Breast epithelium (tissue), 4 donors: ENCODE results near the gene LDLRAD3. TPM values are rescaled to one million over a fixed set of nuclear protein-coding genes. Genes with fewer than 3 reads are reported as not detected.

Experiments used
- DNase-seq, 2 donors: peaks; one replicate each; pipeline ENCODE4 v3.0.0-alpha.2; 2019; ENCODE audit warnings: low spot score in 2 of 2
- H3K27ac ChIP-seq, 2 donors: fragments of 200-600 bp; sonication (generic) in 1 of 2; one replicate each; pipeline ENCODE4 v1.5.1; 2016 to 2019; ENCODE audit warnings: mild to moderate bottlenecking in 1 of 2
- H3K27me3 ChIP-seq, 2 donors: fragments of 200-600 bp; sonication (generic) in 1 of 2; one replicate each; pipeline versions ENCODE4 v1.5.1 to v1.6.0; 2017 to 2019; ENCODE audit warnings: control low read depth in 1 of 2, mild to moderate bottlenecking in 1 of 2
- H3K36me3 ChIP-seq: fragments of 200-600 bp; one replicate; pipeline ENCODE4 v1.5.1; 2019
- H3K4me1 ChIP-seq, 2 donors: fragments of 200-600 bp; sonication (generic); one replicate each; pipeline ENCODE4 v1.5.1; 2016 to 2019; ENCODE audit warnings: control low read depth in 1 of 2
- H3K4me3 ChIP-seq, 3 donors: fragments of 200-600 bp; sonication (generic); 1 replicate in 2 of 3; 2 replicates in 1 of 3; pipeline ENCODE4 v1.5.1; 2016 to 2019; ENCODE audit warnings: mild to moderate bottlenecking in 3 of 3, moderate library complexity in 2 of 3
- H3K9me3 ChIP-seq, 2 donors: fragments of 200-600 bp; sonication (generic) in 1 of 2; one replicate each; pipeline ENCODE4 v1.5.1; 2016 to 2019; ENCODE audit warnings: control low read depth in 1 of 2
- POLR2A ChIP-seq: fragments of 450-650 bp; IDR thresholded peaks from one replicate; pipeline ENCODE4 v1.6.1; 2016; ENCODE audit warnings: antibody characterized with exemption, mild to moderate bottlenecking, moderate library complexity
- POLR2AphosphoS5 ChIP-seq, 3 donors: sonication (generic); formaldehyde crosslinking; IDR thresholded peaks; one replicate each; pipeline ENCODE4 v1.6.1; 2017; ENCODE audit warnings: antibody characterized with exemption in 3 of 3
- intact Hi-C: fragments of 100-400 bp; cut with DNase I; formaldehyde crosslinking; loops from one replicate; pipeline ENCODE4 v1.15.1; 2023; ENCODE audit warnings: low total_unique reads
- total RNA-seq, 3 donors: library from RNA; depleted of rRNA; stranded (reverse); fragments of >200 nt; gene quantifications; one replicate each; pipeline ENCODE4 v1.1.0, GENCODE V29; 2016
- TF ChIP-seq, protein P1 (sequence below), 3 donors: fragments of 450-650 bp; IDR thresholded peaks; one replicate each; pipeline ENCODE4 v1.5.1; 2016 to 2017; ENCODE audit warnings: antibody characterized with exemption in 3 of 3, mild to moderate bottlenecking in 3 of 3, moderate library complexity in 3 of 3

Gene LDLRAD3
- total RNA-seq, 3 donors from 2014 or later, result 20.3 to 45.4 (median 40.6) TPM

- Histone ChIP-seq H3K27ac (peak overlapping the region; percentile 59 to 78), H3K9me3 (no peaks in the 10 kb centered on the region), H3K36me3 (no peaks in the 10 kb centered on the region), H3K4me1 (peaks cover 0 to 3% of the 10 kb centered on the region in 2 donors), H3K4me3 (peak overlapping the region in 1 of 3 donors; percentile 7), H3K27me3 (no peaks in the 10 kb centered on the region)
- DNase-seq, result peak in 1 of 2 donors; percentile 28
- intact Hi-C loops, result no loop called here
- TF ChIP-seq, protein P1, sequence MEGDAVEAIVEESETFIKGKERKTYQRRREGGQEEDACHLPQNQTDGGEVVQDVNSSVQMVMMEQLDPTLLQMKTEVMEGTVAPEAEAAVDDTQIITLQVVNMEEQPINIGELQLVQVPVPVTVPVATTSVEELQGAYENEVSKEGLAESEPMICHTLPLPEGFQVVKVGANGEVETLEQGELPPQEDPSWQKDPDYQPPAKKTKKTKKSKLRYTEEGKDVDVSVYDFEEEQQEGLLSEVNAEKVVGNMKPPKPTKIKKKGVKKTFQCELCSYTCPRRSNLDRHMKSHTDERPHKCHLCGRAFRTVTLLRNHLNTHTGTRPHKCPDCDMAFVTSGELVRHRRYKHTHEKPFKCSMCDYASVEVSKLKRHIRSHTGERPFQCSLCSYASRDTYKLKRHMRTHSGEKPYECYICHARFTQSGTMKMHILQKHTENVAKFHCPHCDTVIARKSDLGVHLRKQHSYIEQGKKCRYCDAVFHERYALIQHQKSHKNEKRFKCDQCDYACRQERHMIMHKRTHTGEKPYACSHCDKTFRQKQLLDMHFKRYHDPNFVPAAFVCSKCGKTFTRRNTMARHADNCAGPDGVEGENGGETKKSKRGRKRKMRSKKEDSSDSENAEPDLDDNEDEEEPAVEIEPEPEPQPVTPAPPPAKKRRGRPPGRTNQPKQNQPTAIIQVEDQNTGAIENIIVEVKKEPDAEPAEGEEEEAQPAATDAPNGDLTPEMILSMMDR (IDR thresholded peaks at IDR 0.05), result no peak
- TF ChIP-seq POLR2A (no peak), POLR2AphosphoS5 (IDR thresholded peaks at IDR 0.05) (no peak)
Measured at GRCh38 chr11:36015799-36016198, 71.9 kb downstream of the LDLRAD3 start.

DNA sequence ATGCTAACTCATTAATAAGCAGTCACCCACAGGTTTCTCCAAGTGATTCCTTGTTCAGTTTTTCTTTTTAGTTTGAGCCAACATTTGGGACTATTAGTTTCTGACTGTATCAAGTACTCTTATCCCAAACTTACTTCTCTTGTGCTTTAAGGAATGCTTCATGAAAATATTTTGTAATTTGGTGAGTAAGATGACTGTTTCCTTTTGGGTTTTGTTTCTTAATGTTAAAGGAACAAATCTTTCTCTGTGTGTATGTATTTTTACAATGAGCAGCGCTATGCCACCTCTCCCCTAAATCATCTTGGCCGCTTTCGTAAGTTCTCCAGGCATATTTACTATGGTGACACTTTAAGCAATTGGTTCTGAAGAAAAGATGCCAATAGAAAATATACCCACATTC, 72.4 kb downstream of the LDLRAD3 start:
- Histone ChIP-seq H3K4me1 (peaks cover 0 to 3% of the 10 kb centered on the region in 2 donors), H3K9me3 (no peaks in the 10 kb centered on the region), H3K27me3 (no peaks in the 10 kb centered on the region), H3K27ac (peak overlapping the region; percentile 59 to 78), H3K36me3 (no peaks in the 10 kb centered on the region), H3K4me3 (no peak overlapping the region)
- TF ChIP-seq, protein P1 (IDR thresholded peaks at IDR 0.05), result no peak
- DNase-seq, result no peak
- intact Hi-C loops, result no loop called here

GRCh38 chr11:36016709-36017108, 72.8 kb downstream of the LDLRAD3 start:
- Histone ChIP-seq H3K27me3 (no peaks in the 10 kb centered on the region), H3K4me3 (no peak overlapping the region), H3K36me3 (no peaks in the 10 kb centered on the region), H3K27ac (peak overlapping the region; percentile 59 to 78), H3K4me1 (peaks cover 0 to 3% of the 10 kb centered on the region in 2 donors), H3K9me3 (no peaks in the 10 kb centered on the region)
- DNase-seq, result no peak
- intact Hi-C loops, result no loop called here
- TF ChIP-seq POLR2A, result no peak
- no peak for TF ChIP-seq POLR2AphosphoS5 (IDR thresholded peaks at IDR 0.05)
- TF ChIP-seq, protein P1 (IDR thresholded peaks at IDR 0.05), result no peak

DNA sequence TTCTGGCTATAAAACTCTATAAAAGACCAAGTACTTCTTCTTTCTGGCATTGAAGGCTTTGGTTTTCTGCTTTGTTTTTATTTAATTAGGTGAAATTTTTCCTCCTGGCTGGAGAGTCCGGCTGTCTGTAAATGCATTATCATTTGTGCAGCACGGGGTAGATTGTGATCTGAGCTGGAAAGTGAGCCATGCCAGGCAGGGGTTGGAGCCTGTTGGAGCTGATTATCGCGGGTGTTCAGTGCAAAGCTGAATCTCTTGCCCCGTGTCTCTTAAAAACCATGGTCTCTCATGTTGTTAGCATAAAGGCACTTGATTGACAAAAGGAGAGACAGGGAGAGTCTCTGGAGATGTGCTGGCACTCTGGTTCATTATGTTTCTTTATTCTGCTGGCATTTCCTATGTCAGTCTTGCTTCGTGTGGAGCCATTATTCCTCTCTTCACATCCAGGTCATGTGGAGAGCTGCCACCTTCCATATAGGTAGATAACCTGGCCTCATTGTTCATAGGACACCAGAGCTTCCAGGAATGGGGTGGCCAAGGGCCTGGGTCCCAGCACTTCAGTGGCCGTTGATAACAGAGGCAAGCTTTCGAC, 75.2 kb downstream of the LDLRAD3 start:
- TF ChIP-seq, protein P1 (IDR thresholded peaks at IDR 0.05), result no peak
- TF ChIP-seq POLR2A, result no peak
- TF ChIP-seq POLR2AphosphoS5 (IDR thresholded peaks at IDR 0.05), result no peak
- Histone ChIP-seq H3K27ac (no peak overlapping the region), H3K4me3 (no peak overlapping the region), H3K4me1 (peaks cover 0 to 3% of the 10 kb centered on the region in 2 donors), H3K9me3 (no peaks in the 10 kb centered on the region), H3K36me3 (no peaks in the 10 kb centered on the region), H3K27me3 (no peaks in the 10 kb centered on the region)
- intact Hi-C loops, result no loop called here
- DNase-seq, result no peak

GRCh38 chr11:36019722-36020121, 75.9 kb downstream of the LDLRAD3 start:
- Histone ChIP-seq H3K36me3 (no peaks in the 10 kb centered on the region), H3K27ac (no peak overlapping the region), H3K9me3 (no peaks in the 10 kb centered on the region), H3K4me3 (no peak overlapping the region), H3K27me3 (no peaks in the 10 kb centered on the region), H3K4me1 (peaks cover 0 to 3% of the 10 kb centered on the region in 2 donors)
- intact Hi-C loops, result no loop called here
- TF ChIP-seq, protein P1 (IDR thresholded peaks at IDR 0.05), result no peak
- TF ChIP-seq POLR2AphosphoS5 (IDR thresholded peaks at IDR 0.05) (no peak), POLR2A (no peak)
- no peak for DNase-seq
